Measurements from ENCODE around the gene FOXO6. TPM values are rescaled to one million over a fixed set of nuclear protein-coding genes. Genes with fewer than 3 reads are reported as not detected.
A peak's percentile ranks its signal among the peaks of the same experiment; 100 is the strongest.

FOXO6 gene
- total RNA-seq (2013; cell fraction: nucleolus; rRNA removed) = 3.1 and 4.2 TPM in 2 replicates
- total RNA-seq (2014; rRNA removed) (not detected in 2 replicates), total RNA-seq (2014; rRNA removed; fragmentation: Illumina TruSeq; extraction: Trizol) (not detected in 2 replicates), total RNA-seq (2021) (0.13 TPM in 1 of 2 replicates, not detected in the other), polyA plus RNA-seq (2011; rRNA removed) (0.09 and 0.37 TPM in 2 replicates), polyA plus RNA-seq (2014; fragmentation: Illumina TruSeq; extraction: Trizol) (not detected in 2 replicates), polyA plus RNA-seq (2014; fragmentation: Nextera tagmentation; extraction: Ambion mirVana) (not detected), polyA plus RNA-seq (2014; rRNA removed) (0.05 TPM in 1 of 2 replicates, not detected in the other), polyA plus RNA-seq (2016; fragmentation: Nextera tagmentation; extraction: Ambion mirVana) (not detected), polyA minus RNA-seq (2011; rRNA and poly(A)+ RNA removed) (0.10 and 0.15 TPM in 2 replicates), Bru-seq, nascent RNA (percentile 41 among the genes with signal in this experiment), BruChase-seq, experiment 1, labeled RNA remaining after a 6-hour chase (percentile 34 among the genes with signal in this experiment), BruChase-seq, experiment 2, labeled RNA remaining after a 2-hour chase (percentile 32 among the genes with signal in this experiment)
- not detected for polyA plus RNA-seq (2011; ENCODE audit: low read depth)
- 0.18 and 0.25 TPM in 2 replicates for polyA plus RNA-seq (2011; cell fraction: cytosol; rRNA removed)
- 0.57 and 0.67 TPM in 2 replicates for polyA plus RNA-seq (2011; cell fraction: nucleus; rRNA removed)
- polyA plus RNA-seq (2012) = 0.05 and 0.07 TPM in 2 replicates
- polyA minus RNA-seq (2011; cell fraction: cytosol; rRNA and poly(A)+ RNA removed) = 0.67 TPM in 1 of 2 replicates, not detected in the other
- polyA minus RNA-seq (2011; cell fraction: nucleus; rRNA and poly(A)+ RNA removed) = 0.48 and 1.1 TPM in 2 replicates
- long read RNA-seq, experiment 1 = 0 reads
- long read RNA-seq, experiment 2 = 0 reads

GRCh38 chr1:41360786-41361494 lies at the start of gene FOXO6:
TSS of gene FOXO6 (plus strand) at chr1:41361434.
- peak; percentile 49 for DNase-seq (ENCODE audit: low read depth, low spot score)
- H3K4me1 ChIP-seq (ENCODE audit: control insufficient read depth, insufficient read depth, low read length) = peaks cover 10% of the 10 kb centered on the region
- BruUV-seq (replicated peaks) = no TSS peak
- intact Hi-C loops (cut with micrococcal nuclease; ENCODE audit: unreplicated experiment) (no loop called here), in situ Hi-C loops (cut with MboI) (no loop called here)
- RAD21 ChIA-PET (ENCODE audit: unreplicated experiment) = interaction anchor here (0.6 to 2.0 kb wide), 7 partner anchors 11 to 57 kb away, joined by 3 to 15 read pairs (median 3); no protein-coding TSS in a partner anchor
- H4K20me1 ChIP-seq (ENCODE audit: control insufficient read depth, insufficient read depth) = no peaks in the 10 kb centered on the region
- H3K27me3 ChIP-seq (replicated peaks in 1 of 2; ENCODE audit: control insufficient read depth in 2 of 2, insufficient read depth in 2 of 2, low read length in 1 of 2) = peaks cover 10 to 16% of the 10 kb centered on the region in 2 experiments; a peak in 3 of 4 replicates
- H3K27ac ChIP-seq (ENCODE audit: control insufficient read depth, insufficient read depth) = no peak within 1 kb of the TSS
- peak within 1 kb of the TSS; percentile 83 for H3K4me2 ChIP-seq (ENCODE audit: control insufficient read depth, insufficient read depth)
- no peaks in the 10 kb centered on the region for H3K36me3 ChIP-seq (ENCODE audit: control insufficient read depth in 2 of 2, insufficient read depth in 2 of 2, low read length in 1 of 2)
- peak within 1 kb of the TSS; percentile 58 for H3K4me3 ChIP-seq
- SMC1A ChIA-PET (ENCODE audit: uncharacterized antibody, unreplicated experiment) = interaction anchor here (0.6 to 1.6 kb wide), 5 partner anchors 18 to 118 kb away, joined by 3 to 7 read pairs (median 3); no protein-coding TSS in a partner anchor
- CTCF ChIA-PET = interaction anchor here (1.2 to 3.7 kb wide), 9 partner anchors 10 to 60 kb away, joined by 3 to 14 read pairs (median 4); no protein-coding TSS in a partner anchor
- no peak within 1 kb of the TSS for H3K9ac ChIP-seq (ENCODE audit: control insufficient read depth, insufficient read depth, low read length)
- POLR2A ChIA-PET = interaction anchor here (0.5 to 1.1 kb wide), 2 partner anchors 16 to 57 kb away, joined by 3 read pairs; no protein-coding TSS in a partner anchor
- peak; percentile 93 for ATAC-seq
- peak; percentile 85 for FAIRE-seq
- H3K9me3 ChIP-seq (replicated peaks; ENCODE audit: control insufficient read depth, insufficient read depth, low read length) = no peaks in the 10 kb centered on the region
- H3K79me2 ChIP-seq (ENCODE audit: control insufficient read depth, insufficient read depth, low read length) = no peaks in the 10 kb centered on the region
- H2AFZ ChIP-seq (ENCODE audit: control insufficient read depth, low read depth, low read length) = peak within 1 kb of the TSS; percentile 69
- WGBS (ENCODE audit: insufficient coverage, insufficient replicate concordance, low lambda C conversion rate, missing lambda C conversion rate) = 13% methylated on average over 22 of the region's 63 CpGs
- TF ChIP-seq USF1 (IDR thresholded peaks at IDR 0.05; ENCODE audit: borderline replicate concordance, extremely low read length, insufficient read depth, low read depth, low read length) = no peak
- TF ChIP-seq EGR1 (IDR thresholded peaks at IDR 0.05; ENCODE audit: borderline replicate concordance in 1 of 2, low read depth in 2 of 2, low read length in 2 of 2) = peak in 1 of 2 experiments; percentile 62; a peak in 1 of 3 replicates
- TF ChIP-seq IKZF1 (conservative IDR thresholded peaks at IDR 0.05) = peak; percentile 40; the same call in 1 of the 2 replicates
- peak; percentile 37 for TF ChIP-seq CREM (IDR thresholded peaks at IDR 0.05; ENCODE audit: low read depth)
- no peak for TF ChIP-seq RELA (IDR thresholded peaks at IDR 0.05; ENCODE audit: borderline replicate concordance, partially characterized antibody)
- TF ChIP-seq REST (IDR thresholded peaks at IDR 0.05; ENCODE audit: low read depth, low read length) = no peak
- TF ChIP-seq POLR2AphosphoS5 (IDR thresholded peaks at IDR 0.05; ENCODE audit: low read length) = no peak
- TF ChIP-seq BMI1 (IDR thresholded peaks at IDR 0.05; ENCODE audit: borderline replicate concordance) = peak; percentile 88
- no peak for TF ChIP-seq RAD51 (IDR thresholded peaks at IDR 0.05)
- 0 out of 2 replicates have a peak, but pooled peaks have one; percentile 46 for TF ChIP-seq DPF2 (IDR thresholded peaks at IDR 0.05)
- no peak for TF ChIP-seq GABPA (IDR thresholded peaks at IDR 0.05; ENCODE audit: low read depth)
- no peak for TF ChIP-seq YY1 (IDR thresholded peaks at IDR 0.05; ENCODE audit: low read depth, low read length)
- no peak; the same call in 1 of the 2 replicates for TF ChIP-seq RFX5 (IDR thresholded peaks at IDR 0.05; ENCODE audit: low read depth, low read length)
- TF ChIP-seq NRF1 (conservative IDR thresholded peaks at IDR 0.05; ENCODE audit: low read depth, low read length) = no peak
